T1000 (cell line): ENCODE data around the gene SLC34A3.
A peak's percentile ranks its signal among the peaks of the same experiment; 100 is the strongest.

Experiments
- DNase-seq: peaks from one replicate; lab custom pipeline; 2025; ENCODE audit warnings: mixed read lengths; lab: John Stamatoyannopoulos, UW

SLC34A3 gene

GRCh38 chr9:137195525-137196220 lies 35.0 kb upstream of the SLC34A3 start:
- no peak for DNase-seq

DNA sequence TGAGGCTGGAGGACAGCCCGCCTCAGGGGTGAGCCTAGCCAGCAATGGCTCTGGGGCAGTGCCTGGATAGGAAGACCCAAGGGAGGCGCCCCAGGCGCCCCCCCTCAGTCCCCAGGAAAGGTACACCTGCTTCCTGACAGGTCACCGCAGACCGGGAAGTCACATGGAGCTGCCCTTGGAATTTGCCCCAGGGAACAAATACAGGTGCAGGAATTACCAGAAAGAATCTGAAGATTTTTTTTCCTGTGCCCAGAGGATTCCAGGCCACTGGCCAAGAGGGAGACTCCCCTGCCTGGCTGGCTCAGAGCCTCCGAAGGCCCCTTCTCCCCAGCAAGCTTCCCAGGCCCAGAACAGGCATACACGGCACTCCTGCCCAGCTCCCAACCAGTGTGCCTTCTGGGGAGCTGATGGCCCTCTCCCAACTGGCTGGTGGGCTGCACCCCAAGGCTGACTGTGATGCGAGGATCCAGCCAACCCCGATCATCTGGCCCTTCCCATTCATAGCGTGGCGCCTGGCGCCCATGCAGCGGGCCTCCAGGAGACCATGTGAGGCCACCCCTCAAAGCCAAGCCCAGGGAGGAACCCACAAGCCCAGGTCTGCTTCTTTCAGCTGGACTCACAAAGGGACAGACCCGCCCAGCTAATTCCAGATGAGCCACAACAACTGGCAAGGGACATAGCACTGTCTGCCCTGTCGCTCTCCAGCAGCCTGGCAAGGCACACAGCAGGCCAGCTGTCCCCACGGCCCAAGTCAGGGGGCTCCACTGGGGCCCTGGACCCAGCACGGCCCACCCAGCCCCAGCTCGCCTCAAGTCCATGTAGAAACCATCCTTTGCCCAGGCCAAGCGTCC lies 32.4 kb upstream of the SLC34A3 start:
- DNase-seq, result no peak

- no peak for DNase-seq
Measured at GRCh38 chr9:137198902-137199283, 31.8 kb upstream of the SLC34A3 start.

DNA sequence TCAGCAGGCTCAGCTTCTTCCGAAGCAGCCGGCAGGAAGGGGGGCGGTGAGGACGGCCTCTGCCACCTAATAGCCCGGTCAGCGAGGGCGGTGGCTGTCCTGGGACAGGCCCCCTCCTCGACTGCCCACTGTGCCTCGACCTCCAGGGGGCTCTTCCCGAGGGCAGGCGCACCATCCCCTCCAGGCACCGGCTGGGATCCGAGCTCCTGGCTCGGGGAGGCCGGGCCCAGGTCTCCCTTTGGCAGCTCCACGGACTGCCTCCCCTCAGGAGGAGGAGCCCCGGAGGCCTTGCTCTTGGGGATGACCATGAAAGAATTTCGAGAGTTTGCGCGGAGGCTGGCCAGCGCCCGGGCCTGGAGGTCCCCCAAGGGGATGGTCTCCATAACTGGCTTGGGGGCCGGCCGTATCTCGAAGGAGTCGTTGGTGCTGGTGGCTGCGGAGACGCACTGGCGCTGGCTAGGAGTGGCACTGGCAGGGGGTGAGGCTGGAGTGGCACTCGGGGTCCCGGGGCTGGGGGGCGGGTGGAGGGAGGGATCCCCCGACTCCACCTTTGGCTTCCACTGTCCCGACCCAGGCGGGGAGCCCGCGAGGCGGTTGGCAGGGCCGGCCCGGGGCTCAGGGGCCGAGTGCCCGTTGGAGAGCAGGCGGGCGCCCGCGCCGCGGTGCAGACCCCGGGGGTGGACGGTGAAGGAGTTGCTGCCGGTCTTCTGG lies 31.1 kb upstream of the SLC34A3 start:
- no peak for DNase-seq

DNA sequence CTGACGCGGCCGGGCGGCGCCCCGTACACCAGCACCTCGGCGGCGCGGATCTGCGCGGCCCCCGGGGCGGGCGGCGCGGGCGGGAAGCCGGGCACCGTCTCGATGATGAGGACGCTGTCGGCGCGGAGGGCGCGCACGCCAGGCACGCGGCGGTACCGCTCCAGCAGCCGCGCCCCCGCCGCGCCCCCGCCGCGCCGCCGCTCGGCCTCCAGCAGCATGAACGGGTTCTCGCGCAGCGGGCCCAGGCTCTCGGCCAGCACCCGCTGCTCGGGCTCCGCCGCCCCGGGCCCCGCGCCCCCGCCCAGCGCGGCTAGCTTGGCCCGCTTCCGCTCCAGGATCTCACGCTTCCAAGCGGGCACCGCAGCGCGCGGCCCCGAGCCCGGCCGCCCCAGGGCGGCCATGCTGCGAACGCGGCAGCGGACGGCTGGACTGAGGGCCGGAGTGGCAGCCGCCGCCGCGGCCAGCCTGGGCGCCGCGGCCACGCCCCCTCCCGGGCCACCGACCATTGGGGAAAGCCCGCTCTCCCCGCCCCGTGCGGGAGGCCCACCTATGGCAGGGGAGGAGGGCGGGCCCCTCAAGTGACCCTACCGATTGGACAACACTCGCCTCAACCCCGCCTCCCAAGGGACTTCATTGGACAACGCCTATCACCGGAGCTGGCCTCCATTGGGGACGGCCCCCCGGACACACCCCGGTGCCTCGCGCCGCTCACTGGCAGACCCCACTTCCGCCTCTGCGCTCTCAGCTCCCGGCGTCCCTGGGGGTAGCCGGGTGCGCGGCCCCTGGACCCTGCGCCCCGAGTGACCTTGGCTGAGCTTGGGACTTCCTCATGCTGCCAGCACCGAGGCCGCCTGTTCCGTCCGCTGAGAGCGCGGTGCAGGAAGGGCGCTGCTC lies 30.1 kb upstream of the SLC34A3 start, which contains the start of gene TPRN:
Gene TPRN (minus strand): TSS at position 431 of the 894 bp plus-strand sequence. CDS start 30 bp downstream, at position 401.
- peak; percentile 97 for DNase-seq

- DNase-seq, result no peak
Measured at GRCh38 chr9:137201205-137201868, 29.4 kb upstream of the SLC34A3 start.

DNA sequence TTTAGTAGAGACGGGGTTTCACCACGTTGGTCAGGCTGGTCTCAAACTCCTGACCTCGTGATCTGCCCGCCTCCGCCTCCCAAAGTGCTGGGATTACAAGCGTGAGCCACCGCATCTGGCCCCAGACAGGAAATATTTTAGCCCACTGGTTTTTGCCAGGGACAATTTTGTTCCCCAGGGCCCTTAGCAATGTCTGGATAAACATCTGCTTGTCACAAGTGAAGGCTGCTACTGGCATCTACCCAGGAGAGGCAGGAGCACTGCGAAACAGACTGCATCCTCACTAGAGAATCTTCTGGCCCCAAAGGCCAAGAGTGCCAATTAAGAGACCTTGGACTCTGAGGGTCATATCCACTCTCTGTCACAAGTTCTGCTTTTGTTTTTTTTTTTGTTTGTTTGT lies 27.7 kb upstream of the SLC34A3 start:
- DNase-seq, result no peak

DNA sequence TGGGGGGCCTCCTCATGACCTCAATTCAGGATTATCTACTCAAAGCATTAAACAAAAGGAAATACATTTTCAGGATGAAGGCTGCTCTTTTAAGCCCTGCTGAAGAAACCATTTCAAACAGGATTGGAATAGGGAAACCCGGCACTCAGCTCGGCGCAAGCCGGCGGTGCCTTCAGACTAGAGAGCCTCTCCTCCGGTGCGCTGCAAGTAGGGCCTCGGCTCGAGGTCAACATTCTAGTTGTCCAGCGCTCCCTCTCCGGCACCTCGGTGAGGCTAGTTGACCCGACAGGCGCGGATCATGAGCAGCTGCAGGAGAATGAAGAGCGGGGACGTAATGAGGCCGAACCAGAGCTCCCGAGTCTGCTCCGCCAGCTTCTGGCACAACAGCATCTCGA lies 26.0 kb upstream of the SLC34A3 start:
- no peak for DNase-seq

- DNase-seq, result peak; percentile 58
Measured at GRCh38 chr9:137205126-137206069, 25.3 kb upstream of the SLC34A3 start, which contains the start of the genes NDOR1 and TMEM203. NDOR1 (plus strand) TSS chr9:137205700; CDS start chr9:137205778, 78 bp downstream. TMEM203 (minus strand) TSS chr9:137205648; CDS start chr9:137205414, 234 bp downstream.

GRCh38 chr9:137206602-137207001 lies 24.1 kb upstream of the SLC34A3 start:
- DNase-seq, result no peak

GRCh38 chr9:137211532-137211931 lies 19.2 kb upstream of the SLC34A3 start:
- DNase-seq, result no peak

DNA sequence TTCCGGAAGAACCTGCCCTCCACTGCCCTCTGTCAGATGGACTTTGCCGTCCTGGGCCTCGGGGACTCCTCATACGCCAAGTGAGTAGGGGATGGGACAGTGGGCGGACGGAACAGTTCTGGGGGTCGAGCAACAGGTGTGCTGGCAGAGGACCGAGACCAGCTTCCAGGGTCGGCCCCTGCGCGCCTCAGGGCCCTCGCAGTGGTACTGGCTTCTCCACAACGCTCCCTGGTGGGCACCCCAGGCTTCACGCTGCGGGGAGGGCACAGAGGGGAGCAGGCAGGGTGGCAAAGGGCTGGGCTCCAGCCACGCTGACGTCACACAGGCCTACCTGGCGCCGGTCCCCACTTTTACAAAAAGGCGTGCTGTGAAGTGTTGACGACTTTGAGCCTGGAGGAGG lies 18.2 kb upstream of the SLC34A3 start:
- no peak for DNase-seq

DNA sequence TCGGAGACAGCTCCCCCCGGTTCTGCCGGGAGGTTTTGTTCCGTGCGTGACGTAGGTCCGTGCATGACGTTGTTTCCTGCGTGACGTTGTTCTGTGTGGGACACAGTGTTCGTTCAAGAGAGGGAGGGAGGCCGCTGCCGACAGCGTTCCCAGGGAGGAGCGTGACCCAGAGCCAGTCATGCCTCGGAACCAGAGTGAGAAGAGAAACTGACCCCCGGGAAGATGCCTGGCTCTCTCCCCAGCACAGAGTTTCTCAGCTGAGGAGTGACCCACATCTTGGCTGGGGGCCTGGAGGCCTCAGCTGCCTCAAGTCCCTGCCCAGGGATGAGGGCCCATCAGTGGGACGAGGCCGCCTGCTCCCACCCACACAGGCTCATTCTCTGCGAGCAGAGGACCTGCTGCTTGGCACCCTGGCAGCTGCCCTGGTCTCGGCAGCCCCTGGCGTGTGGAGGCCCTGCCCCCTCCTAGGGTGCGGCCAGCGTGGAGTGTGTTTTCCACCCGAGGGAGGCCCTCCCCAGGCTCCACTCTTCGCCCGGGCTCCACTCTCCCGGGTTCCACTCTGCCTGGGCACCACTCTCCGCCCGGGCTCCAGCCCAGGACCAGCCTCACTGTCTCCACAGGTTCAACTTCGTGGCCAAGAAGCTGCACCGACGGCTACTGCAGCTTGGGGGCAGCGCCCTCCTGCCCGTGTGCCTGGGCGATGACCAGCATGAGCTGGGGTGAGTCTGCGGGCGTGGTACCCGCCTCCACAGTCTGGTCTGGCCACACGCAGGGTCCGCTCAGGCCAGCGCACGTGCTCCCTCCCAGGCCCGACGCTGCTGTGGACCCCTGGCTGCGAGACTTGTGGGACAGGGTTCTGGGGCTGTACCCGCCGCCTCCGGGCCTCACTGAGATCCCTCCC lies 17.3 kb upstream of the SLC34A3 start:
- no peak for DNase-seq

- DNase-seq, result no peak
Measured at GRCh38 chr9:137214620-137215019, 16.1 kb upstream of the SLC34A3 start.

DNA sequence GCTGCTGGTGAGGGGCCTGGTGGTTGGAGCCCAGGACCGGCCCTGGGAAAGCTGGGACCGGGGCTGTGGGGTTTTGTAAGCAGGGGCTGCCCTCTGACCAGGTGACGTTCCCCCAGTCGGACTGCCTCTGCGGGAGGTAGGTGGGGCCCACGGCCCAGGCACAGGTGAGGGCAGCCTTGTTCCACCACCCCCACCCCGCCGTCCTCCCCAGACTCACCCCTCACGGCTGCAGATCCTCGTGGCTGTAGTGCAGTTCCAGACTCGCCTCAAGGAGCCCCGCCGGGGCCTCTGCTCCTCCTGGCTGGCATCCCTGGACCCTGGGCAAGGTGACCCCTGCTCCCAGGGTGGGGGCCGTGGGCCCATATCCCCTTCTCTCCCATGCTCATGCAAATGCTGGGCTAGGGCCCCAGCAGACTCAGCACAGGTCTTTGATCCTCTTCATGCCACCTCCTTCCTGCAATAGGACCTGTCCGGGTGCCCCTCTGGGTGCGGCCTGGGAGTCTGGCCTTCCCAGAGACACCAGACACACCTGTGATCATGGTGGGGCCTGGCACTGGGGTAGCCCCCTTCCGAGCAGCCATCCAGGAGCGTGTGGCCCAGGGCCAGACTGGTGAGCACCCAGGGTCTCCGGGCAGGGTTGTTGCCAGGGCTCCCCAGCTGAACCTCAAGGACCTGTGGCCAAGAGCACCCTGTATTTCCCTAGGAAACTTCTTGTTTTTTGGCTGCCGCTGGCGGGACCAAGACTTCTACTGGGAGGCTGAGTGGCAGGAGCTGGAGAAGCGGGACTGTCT lies 15.3 kb upstream of the SLC34A3 start:
- no peak for DNase-seq

- DNase-seq, result no peak
Measured at GRCh38 chr9:137216188-137216965, 14.3 kb upstream of the SLC34A3 start.
